ENCODE results near the gene MACROD1. TPM values are rescaled to one million over a fixed set of nuclear protein-coding genes. Genes with fewer than 3 reads are reported as not detected.

Gene MACROD1
- total and polyA plus RNA-seq, 2 of the 13 experiments (the other 11 are each of a cell fraction or from before 2014, with no cell fraction given), result 23.1 to 34.5 TPM

GRCh38 chr11:64060861-64061444 is 105.0 kb downstream of the MACROD1 start (continued):
- TF ChIP-seq POGK (CRISPR knock-in tag; conservative IDR thresholded peaks at IDR 0.05) (no peak), TCF7L2 (IDR thresholded peaks at IDR 0.05; ENCODE audit: low read depth, low read length) (no peak), EHMT2 (IDR thresholded peaks at IDR 0.05; ENCODE audit: borderline replicate concordance, low read depth, low read length) (no peak), ZBED4 (CRISPR knock-in tag; IDR thresholded peaks at IDR 0.05; ENCODE audit: borderline replicate concordance) (no peak)

DNA sequence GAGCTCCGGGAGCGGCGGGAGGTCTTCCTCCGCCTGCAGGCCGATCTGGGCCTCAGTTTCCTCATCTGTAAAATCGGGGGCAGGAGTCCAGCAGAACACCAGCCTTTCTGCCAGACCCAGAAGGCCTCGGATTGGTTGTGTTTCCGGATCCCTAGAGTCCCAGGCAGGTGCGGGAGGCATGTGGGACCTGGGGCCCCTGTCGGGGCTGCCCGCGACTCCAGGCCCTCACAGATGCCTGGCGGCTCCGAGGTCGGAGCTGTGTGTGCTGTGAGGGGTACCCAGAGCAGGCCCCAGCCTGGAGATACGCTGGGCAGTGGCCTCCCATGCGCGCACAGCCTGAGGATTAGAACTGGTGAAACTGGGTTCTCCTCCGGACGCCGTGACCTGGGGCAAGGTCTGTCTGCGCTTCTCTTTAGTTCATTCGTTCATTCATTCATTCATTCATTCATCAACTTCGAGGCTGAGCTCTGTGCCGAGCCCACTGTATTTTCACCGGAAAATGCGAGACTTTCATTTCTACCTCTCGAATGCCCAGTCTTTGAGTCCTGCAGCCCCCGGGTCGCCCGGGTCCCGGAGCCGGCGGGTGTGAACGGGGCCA is 105.6 kb downstream of the MACROD1 start:
- no peaks in the 10 kb centered on the region for H3K9me3 ChIP-seq (ENCODE audit: low read length)
- TF ChIP-seq ZNF567 (CRISPR knock-in tag; IDR thresholded peaks at IDR 0.05; ENCODE audit: borderline replicate concordance) (no peak), JUN (CRISPR knock-in tag; IDR thresholded peaks at IDR 0.05) (no peak), E2F5 (CRISPR knock-in tag; conservative IDR thresholded peaks at IDR 0.05) (no peak), ZNF326 (CRISPR knock-in tag; IDR thresholded peaks at IDR 0.05; ENCODE audit: borderline replicate concordance) (no peak), GABPB1 (CRISPR knock-in tag; IDR thresholded peaks at IDR 0.05) (no peak), SUZ12 (IDR thresholded peaks at IDR 0.05; ENCODE audit: low read depth, low read length) (no peak), EHMT2 (IDR thresholded peaks at IDR 0.05; ENCODE audit: borderline replicate concordance, low read depth, low read length) (no peak), ZNF296 (CRISPR knock-in tag; conservative IDR thresholded peaks at IDR 0.05) (no peak), ZNF503 (CRISPR knock-in tag; IDR thresholded peaks at IDR 0.05) (no peak), MTF2 (CRISPR knock-in tag; IDR thresholded peaks at IDR 0.05; ENCODE audit: borderline replicate concordance) (no peak), ZNF30 (CRISPR knock-in tag; IDR thresholded peaks at IDR 0.05) (no peak)

More for the DNA sequence above, 105.6 kb downstream of the MACROD1 start:
- 76% methylated on average over 17 of the region's 35 CpGs for WGBS (ENCODE audit: low lambda C conversion rate)
- Histone ChIP-seq H3K27me3 (ENCODE audit: control insufficient read depth in 1 of 2, insufficient read depth in 2 of 2, low read length in 2 of 2) (no peaks in the 10 kb centered on the region), H4K20me1 (ENCODE audit: insufficient read depth, low read length) (peaks cover 4% of the 10 kb centered on the region; the same call in 1 of the 2 replicates), H3K36me3 (replicated peaks in 1 of 2; ENCODE audit: control insufficient read depth in 1 of 2, insufficient read depth in 2 of 2, low read length in 2 of 2) (no peaks in the 10 kb centered on the region), H3K4me2 (ENCODE audit: low read depth, low read length) (no peak overlapping the region), H3K27ac (ENCODE audit: extremely low read length, insufficient read depth, low read length) (no peak overlapping the region), H2AFZ (ENCODE audit: low read length) (no peak overlapping the region), H3K9ac (ENCODE audit: insufficient read depth, low read depth, low read length) (no peak overlapping the region), H3K79me2 (ENCODE audit: insufficient read depth, low read length) (no peaks in the 10 kb centered on the region), H3K4me3 (replicated peaks in 1 of 3; ENCODE audit: insufficient read depth in 1 of 3, low read depth in 2 of 3, low read length in 3 of 3) (no peak overlapping the region), H3K4me1 (ENCODE audit: insufficient read depth, low read length) (no peaks in the 10 kb centered on the region)
- in situ Hi-C loops (cut with HindIII; ENCODE audit: extremely low pct_ligation_motif_present, low pct_unique_long_range_greater_than_20kb) (no loop called here), intact Hi-C loops (cut with micrococcal nuclease; ENCODE audit: unreplicated experiment) (no loop called here)
- CTCF ChIA-PET (ENCODE audit: low intra/inter-chr PET ratio, low total read pairs), result no interaction called here
- FAIRE-seq (no peak), DNase-seq (ENCODE audit: low spot score) (no peak), ATAC-seq (no peak)
- POLR2A ChIA-PET, result no interaction called here
- BruUV-seq (replicated peaks), result no TSS peak

Data from HepG2 (cell line).